Islet precursor cell (in vitro differentiated cells): ENCODE data around the gene STX2.
"Not testable (repeated sequence)": the region's sequence is repeated elsewhere in the genome, so short reads cannot be mapped to it uniquely, and the experiment has no call there.

ENCODE experiments used
- DNase-seq: peaks from one replicate; pipeline ENCODE4 v3.0.0-alpha.2; 2018

STX2 gene

GRCh38 chr12:130795906-130796305 lies 43.1 kb downstream of the STX2 start:
- no peak for DNase-seq

DNA sequence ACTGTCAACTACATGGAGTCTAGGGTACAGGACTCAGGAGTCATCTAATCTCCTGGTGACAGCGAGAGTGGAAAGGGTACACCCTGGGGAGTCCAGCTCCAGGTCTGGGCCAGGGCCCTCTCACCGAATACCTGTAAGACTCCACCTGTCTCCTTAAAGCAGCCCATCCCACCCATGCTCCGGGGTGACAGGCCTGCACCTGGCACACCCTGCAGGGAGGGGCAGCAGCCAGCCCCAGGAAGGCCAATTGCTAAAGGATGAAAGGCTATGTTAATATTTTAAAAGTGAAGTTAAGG lies 45.5 kb downstream of the STX2 start:
- no peak for DNase-seq

DNA sequence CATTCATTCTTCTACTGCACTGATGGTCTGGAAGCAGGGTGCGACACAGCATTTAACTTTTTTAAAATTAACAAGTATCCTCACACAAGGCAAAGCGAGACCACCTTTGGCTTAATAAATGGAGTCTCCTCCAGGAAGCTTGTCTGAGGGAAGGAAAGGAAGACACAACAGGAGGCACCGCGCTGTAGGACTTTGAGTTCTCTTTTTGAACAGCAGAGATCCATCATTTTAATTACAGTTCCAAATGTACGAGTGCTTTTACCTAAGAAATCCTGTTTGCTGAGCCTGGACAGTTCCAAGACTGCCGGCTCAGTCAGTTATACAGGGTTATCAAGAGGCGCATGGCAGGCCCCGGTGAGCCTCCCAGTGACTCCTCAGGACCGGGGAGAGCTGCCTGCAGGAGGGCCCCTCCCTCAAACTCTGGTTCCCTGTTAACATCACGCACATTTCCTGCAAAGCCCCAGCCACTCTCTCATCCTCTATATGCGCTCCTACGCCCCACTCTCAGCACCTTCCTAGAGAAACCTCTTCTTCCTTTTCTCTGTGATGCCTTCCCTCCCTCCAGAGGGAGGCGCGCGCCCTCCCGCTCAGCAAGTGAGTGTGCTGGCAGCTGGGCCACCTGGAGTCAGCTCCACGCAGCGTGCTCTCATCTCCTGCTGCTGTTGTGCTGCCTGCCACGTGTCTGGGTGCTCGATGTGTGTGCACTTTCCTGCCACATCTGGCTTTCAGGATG lies 46.1 kb downstream of the STX2 start:
- no peak for DNase-seq

GRCh38 chr12:130791629-130792028 lies 47.4 kb downstream of the STX2 start:
- DNase-seq: no peak

DNA sequence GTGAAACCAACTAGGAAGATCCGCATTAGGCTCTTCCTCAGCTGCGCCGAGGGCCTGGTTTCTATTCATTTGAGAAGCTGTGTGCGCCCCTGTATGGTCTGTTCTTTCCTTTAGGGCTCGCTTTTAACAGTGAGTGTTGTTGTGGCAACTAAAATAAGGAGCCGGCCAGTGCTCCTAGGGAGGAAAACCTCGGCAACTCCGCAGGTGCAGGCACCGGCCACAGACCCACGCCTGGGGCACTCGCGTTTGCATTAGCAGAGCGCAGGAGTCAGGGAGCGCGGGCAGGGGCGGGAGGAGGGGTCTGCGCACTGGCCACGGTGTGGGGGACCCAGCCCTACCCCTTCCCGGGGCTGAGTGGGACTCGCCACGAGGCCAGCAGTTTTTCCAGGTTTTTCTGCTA lies 50.5 kb downstream of the STX2 start:
- DNase-seq: peak; percentile 85

GRCh38 chr12:130787445-130788410 lies 51.3 kb downstream of the STX2 start:
- peak; percentile 96 for DNase-seq

DNA sequence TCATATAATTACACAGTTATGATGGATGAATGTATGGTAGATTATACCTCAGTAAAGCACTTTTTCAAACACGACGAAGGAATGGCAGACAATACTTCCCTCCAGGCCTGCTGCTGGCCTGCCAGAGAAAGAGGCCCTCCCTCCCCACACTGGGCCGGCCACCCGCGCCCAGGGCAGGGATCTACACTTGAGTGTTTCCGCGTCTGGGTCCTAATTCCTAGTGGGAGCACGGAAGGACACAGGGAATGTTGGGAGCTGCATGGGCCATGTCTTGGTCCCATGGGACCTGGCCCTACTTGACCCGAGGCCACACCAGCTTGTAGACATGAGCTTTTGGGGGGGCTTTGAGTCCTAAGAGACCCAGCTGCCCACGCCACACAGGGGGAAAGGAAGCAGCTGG lies 52.0 kb downstream of the STX2 start:
- no peak for DNase-seq

DNA sequence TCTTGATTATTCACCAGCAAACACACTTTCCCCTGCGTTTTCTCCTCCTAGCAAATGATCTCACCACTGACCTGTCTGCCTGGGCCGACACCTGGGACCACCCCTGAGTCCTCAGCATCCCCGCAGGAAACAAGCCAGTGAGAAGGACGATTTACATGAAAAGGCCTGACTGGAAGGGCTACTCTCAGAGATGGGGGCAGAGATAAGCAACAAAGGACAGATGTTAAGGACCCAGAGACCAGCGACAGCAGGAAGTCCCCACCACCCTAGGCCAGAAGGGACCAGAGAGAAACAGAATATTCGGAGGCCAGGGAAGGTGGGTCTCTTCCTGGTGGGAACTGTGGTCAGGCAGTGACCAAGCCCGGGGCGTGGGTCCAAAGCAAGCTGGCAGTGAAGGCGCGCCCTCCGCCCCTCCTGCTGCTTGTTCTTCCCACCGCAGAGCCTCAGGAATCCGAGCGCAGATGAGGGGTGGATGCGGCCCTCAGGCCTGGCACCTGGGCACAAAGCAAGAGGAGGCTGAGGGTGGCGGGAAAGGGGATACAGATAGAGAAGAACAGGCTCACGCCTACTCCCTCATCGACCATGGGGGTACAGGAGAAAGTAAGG lies 55.8 kb downstream of the STX2 start:
- no peak for DNase-seq

DNA sequence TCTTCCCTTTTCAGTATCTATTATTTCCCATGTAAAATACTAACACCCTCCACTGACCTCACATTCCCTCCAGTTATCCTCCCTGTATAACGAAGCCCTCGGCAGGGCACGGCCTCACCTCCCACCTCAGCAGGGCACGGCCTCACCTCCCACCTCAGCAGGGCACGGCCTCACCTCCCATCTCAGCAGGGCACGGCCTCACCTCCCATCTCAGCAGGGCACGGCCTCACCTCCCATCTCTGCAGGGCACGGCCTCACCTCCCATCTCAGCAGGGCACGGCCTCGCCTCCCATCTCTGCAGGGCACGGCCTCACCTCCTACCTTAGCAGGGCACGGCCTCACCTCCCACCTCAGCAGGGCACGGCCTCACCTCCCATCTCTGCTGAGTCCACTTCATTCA lies 56.8 kb downstream of the STX2 start:
- not testable (repeated sequence) for DNase-seq

DNA sequence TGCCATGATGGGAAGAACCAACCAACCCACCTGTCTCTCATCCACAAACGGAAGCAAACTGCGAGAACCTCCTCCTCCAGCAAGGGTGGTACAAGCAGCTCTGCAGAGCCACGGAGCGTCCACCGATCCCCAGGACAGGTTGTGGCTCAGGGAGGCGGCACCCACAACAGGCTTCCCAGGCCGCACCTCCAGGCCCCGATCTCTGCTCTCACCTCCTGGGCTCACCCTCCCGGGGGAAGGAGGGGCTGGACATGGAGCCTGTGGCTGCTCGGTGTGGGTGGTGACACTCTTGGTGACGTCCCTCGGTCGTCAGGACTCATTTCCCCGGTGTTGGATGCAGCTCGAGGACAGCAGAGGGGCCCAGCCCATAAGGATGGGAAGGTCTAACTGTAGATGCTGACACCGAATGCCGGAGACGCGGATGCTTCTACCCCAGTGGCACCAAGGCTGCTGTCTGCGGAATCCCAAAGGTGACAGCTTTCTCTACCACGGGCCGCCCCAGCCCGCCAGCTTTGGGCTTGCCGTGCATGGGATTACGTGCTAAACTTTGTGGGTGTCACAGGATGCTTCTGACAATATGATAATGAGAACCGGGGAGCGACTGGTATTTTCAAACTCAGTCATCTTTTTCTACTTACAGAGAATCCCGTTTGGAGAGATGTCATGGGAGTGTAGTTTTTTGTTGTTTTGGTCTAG lies 58.0 kb downstream of the STX2 start:
- DNase-seq: no peak

DNA sequence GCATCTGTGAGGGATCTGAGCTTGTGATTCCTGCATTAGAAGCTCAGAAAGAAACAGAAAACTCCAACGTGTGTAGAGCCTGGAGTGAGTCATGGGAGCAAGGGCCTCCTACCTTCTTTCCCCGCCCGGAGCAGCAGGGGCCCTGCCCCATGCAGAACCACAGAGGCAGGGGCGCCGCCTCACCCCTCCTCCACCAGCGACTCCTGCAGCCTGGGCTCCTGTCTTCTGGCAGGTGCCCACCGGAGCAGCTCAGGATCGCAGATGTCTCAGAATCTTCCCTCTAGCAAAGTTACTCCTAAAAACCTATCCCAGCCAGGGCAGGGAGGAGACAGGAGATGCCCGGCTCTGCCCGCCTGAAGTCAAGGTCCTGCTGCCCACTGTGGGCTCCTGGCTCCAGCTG lies 58.7 kb downstream of the STX2 start:
- DNase-seq: no peak

GRCh38 chr12:130778776-130779175 lies 60.3 kb downstream of the STX2 start:
- DNase-seq: no peak

DNA sequence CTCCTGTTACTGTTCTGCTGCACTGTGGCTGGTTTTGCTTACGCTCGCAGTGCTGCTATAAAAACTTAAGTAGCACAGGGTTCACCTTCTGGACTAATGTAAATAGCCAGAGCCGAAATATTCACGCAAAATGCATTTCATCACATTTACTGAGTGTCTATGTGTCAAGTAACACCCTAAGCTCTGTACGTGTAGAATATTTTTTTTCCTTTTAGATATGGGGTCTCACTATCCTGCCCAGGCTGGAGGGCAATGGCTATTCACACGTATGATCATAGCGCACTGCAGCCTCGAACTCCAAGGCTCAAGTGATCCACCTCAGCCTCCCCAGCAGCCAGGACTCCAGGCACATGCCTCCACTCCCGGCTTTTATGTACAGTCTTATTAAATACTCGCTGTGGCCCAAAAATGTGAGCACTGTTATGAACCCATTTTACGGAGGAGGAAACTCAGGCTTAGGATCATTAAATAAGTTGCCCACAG lies 62.2 kb downstream of the STX2 start:
- no peak for DNase-seq

GRCh38 chr12:130775953-130776856 lies 62.8 kb downstream of the STX2 start:
- peak; percentile 98 for DNase-seq

DNA sequence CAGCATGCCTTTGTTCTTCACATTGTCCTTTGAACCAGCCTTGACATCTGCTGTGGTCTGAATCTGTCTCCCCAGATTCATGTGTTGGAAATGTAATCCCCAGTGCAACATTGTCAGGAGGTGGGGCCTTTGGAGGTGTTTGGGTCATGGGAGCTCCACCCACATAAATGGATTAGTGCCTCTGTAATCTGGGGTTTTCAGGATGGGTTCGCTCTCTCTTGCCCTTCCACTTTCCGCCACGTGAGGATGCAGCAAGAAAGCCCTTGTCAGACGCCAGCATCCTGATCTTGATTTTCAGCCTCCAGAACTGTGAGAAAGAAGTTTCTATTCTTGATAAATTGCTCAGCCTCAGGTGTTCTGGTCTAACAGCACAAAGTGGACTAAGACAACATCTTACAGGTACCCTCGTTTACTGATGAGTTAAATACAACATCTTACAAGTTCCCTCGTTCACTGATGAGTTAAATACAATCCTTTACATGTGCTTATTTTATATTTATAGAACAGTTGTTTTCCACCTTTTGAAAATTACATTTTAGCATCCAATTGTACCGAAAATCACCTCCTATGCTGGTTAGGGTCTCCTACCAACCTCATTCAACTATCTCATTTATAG lies 68.5 kb downstream of the STX2 start:
- DNase-seq: peak; percentile 54

DNA sequence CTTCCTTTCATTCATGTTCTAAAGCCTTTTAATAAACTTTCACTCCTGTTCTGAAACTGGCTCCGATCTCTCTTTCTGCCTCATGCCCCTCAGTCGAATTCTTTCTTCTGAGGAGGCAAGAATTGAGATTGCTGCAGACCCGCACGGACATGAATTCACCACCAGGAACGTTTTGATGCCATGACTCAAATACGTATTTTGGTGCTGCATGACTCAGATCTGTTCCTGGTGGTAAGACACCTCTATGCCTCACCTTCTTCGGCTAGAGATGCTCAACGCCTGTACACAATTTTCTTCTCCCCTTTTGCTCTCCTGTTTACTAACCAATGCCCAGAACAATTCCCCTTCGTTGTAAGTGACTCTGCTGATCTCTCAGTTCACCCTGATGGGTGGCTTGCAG lies 70.9 kb downstream of the STX2 start:
- no peak for DNase-seq

GRCh38 chr12:130766470-130766869 lies 72.6 kb downstream of the STX2 start:
- DNase-seq: no peak

GRCh38 chr12:130765186-130765659 lies 73.8 kb downstream of the STX2 start:
- peak; percentile 47 for DNase-seq

DNA sequence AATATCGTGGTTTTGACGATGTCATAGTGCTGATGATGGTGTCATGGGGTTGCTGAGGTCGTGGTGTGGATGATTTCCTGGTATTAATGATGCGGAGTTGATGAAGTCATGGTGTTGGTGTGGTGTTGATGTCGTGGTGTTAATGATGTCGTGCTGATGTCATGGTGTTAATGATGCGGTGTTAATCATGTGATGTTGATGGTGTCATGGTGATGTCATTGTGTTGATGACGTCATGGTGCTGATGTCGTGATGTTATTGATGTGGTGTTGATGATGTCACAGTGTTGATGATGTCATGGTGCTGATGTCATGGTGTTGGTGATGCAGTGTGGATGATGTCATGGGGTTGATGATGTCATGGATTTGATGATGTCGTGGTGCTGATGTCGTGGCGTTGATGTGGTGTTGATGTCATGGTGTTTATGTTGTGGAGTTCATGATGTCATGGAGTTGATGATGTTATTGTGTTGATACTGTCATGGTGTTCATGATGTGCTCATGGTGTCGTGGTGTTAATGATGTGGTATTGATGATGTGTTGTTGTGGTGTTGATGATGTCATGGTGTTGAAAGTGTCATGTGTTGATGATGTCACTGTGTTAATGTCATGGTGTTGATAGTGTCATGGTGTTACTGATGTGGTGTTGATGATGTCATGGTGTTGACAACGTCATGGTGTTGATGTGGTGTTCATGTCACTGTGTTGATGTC lies 74.4 kb downstream of the STX2 start:
- DNase-seq: peak; percentile 52

- DNase-seq: peak; percentile 26
Measured at GRCh38 chr12:130764073-130764472, 75.0 kb downstream of the STX2 start.

GRCh38 chr12:130762319-130762675 lies 76.8 kb downstream of the STX2 start:
- no peak for DNase-seq
